ENCODE data around the gene SMARCD2.

- TF ChIP-seq EZH2phosphoT487 (IDR thresholded peaks at IDR 0.05; ENCODE audit: low read length): no peak
- no peak for TF ChIP-seq CTCF (IDR thresholded peaks at IDR 0.05; ENCODE audit: low read length)
Observed at GRCh38 chr17:63826468-63827001, 15.9 kb downstream of the SMARCD2 start.
